Activated gamma-delta T cell (primary cell): Measurements from ENCODE around the gene ERC1.
"Not testable (repeated sequence)": the region's sequence is repeated elsewhere in the genome, so short reads cannot be mapped to it uniquely, and the experiment has no call there.

Experiments
- DNase-seq: peaks from one replicate; lab custom pipeline; 2025; lab: John Stamatoyannopoulos, UW

ERC1 gene

GRCh38 chr12:1319212-1319611 is 328.2 kb downstream of the ERC1 start:
- no peak for DNase-seq

- DNase-seq: no peak
Measured at GRCh38 chr12:1320021-1320420, 329.0 kb downstream of the ERC1 start.

GRCh38 chr12:1322821-1323220 is 331.8 kb downstream of the ERC1 start:
- no peak for DNase-seq

- DNase-seq: no peak
Measured at GRCh38 chr12:1324099-1324498, 333.1 kb downstream of the ERC1 start.

GRCh38 chr12:1324910-1325309 is 333.9 kb downstream of the ERC1 start:
- no peak for DNase-seq

- no peak for DNase-seq
Measured at GRCh38 chr12:1325666-1326065, 334.6 kb downstream of the ERC1 start.

- no peak for DNase-seq
Measured at GRCh38 chr12:1326258-1326657, 335.2 kb downstream of the ERC1 start.

GRCh38 chr12:1328391-1328790 is 337.4 kb downstream of the ERC1 start:
- no peak for DNase-seq

GRCh38 chr12:1329784-1330476 is 338.9 kb downstream of the ERC1 start:
- no peak for DNase-seq

- no peak for DNase-seq
Measured at GRCh38 chr12:1330477-1330827, 339.4 kb downstream of the ERC1 start.

- DNase-seq: no peak
Measured at GRCh38 chr12:1332327-1332726, 341.3 kb downstream of the ERC1 start.

- no peak for DNase-seq
Measured at GRCh38 chr12:1338483-1339177, 347.6 kb downstream of the ERC1 start.

- not testable (repeated sequence) for DNase-seq
Measured at GRCh38 chr12:1339178-1339541, 348.1 kb downstream of the ERC1 start.

GRCh38 chr12:1339618-1340319 is 348.7 kb downstream of the ERC1 start:
- no peak for DNase-seq

GRCh38 chr12:1341270-1341669 is 350.2 kb downstream of the ERC1 start:
- not testable (repeated sequence) for DNase-seq

- no peak for DNase-seq
Measured at GRCh38 chr12:1343422-1343821, 352.4 kb downstream of the ERC1 start.

- DNase-seq: no peak
Measured at GRCh38 chr12:1344245-1344644, 353.2 kb downstream of the ERC1 start.

- DNase-seq: no peak
Measured at GRCh38 chr12:1346126-1346525, 355.1 kb downstream of the ERC1 start.

GRCh38 chr12:1347294-1347693 is 356.3 kb downstream of the ERC1 start:
- no peak for DNase-seq

- no peak for DNase-seq
Measured at GRCh38 chr12:1348606-1349005, 357.6 kb downstream of the ERC1 start.

- DNase-seq: no peak
Measured at GRCh38 chr12:1350055-1350933, 359.3 kb downstream of the ERC1 start.

GRCh38 chr12:1350934-1351240 is 359.9 kb downstream of the ERC1 start:
- no peak for DNase-seq
